Uterus (tissue), 2 donors: ENCODE measurements around the gene URB2.

Source experiments
- CTCF ChIP-seq, 4 experiments: fragments of 200-600 bp in 2 of 4; fragments of 450-650 bp in 2 of 4; sonication (generic) in 2 of 4; IDR thresholded peaks; one replicate each; pipeline ENCODE4 v1.5.1; 2016 to 2019; ENCODE audit warnings: antibody characterized with exemption in 4 of 4, mild to moderate bottlenecking in 2 of 4, moderate library complexity in 1 of 4
- POLR2A ChIP-seq, 2 donors: fragments of 450-650 bp; IDR thresholded peaks; one replicate each; pipeline ENCODE4 v1.6.1; 2016; ENCODE audit warnings: antibody characterized with exemption in 2 of 2, mild to moderate bottlenecking in 1 of 2, moderate library complexity in 1 of 2

GRCh38 chr1:229637746-229638145 lies 11.7 kb downstream of the URB2 start:
- TF ChIP-seq POLR2A (IDR thresholded peaks at IDR 0.05) = no peak
- TF ChIP-seq CTCF (IDR thresholded peaks at IDR 0.05) = no peak
